Adrenal gland (tissue), 12 donors: Measurements from ENCODE around the gene TNRC6B. TPM values are rescaled to one million over a fixed set of nuclear protein-coding genes. Genes with fewer than 3 reads are reported as not detected.
"Not testable (repeated sequence)": the region's sequence is repeated elsewhere in the genome, so short reads cannot be mapped to it uniquely, and the experiment has no call there.

Source experiments
- DNase-seq, 7 donors: peaks; one replicate each; pipeline ENCODE4 v3.0.0-alpha.2; 2019 to 2020
- H3K27ac ChIP-seq, 5 donors: fragments of 200-600 bp; sonication (generic) in 4 of 5; 1 replicate in 3 of 5; 2 replicates in 2 of 5; pipeline versions ENCODE4 v1.5.1 to v1.8.0; 2016 to 2020; ENCODE audit warnings: mild to moderate bottlenecking in 1 of 5
- H3K27me3 ChIP-seq: fragments of 200-600 bp; 2 replicates; pipeline ENCODE4 v1.8.0; 2021
- H3K36me3 ChIP-seq, 2 donors: fragments of 200-600 bp; replicated peaks in 1 of 2; 1 replicate in 1 of 2; 2 replicates in 1 of 2; pipeline versions ENCODE4 v1.5.1 to v1.8.0; 2018 to 2022
- H3K4me1 ChIP-seq, 2 donors: fragments of 200-600 bp; replicated peaks in 1 of 2; 1 replicate in 1 of 2; 2 replicates in 1 of 2; pipeline versions ENCODE4 v1.5.1 to v1.8.0; 2018 to 2021
- H3K4me3 ChIP-seq, 4 donors: fragments of 200-600 bp; sonication (generic) in 3 of 4; one replicate each; pipeline ENCODE4 v1.5.1; 2016 to 2018
- H3K9me3 ChIP-seq, 3 donors: fragments of 200-600 bp; sonication (generic) in 1 of 3; replicated peaks in 1 of 3; 1 replicate in 2 of 3; 2 replicates in 1 of 3; pipeline versions ENCODE4 v1.5.1 to v1.8.0; 2016 to 2021
- CTCF ChIP-seq, 6 experiments: fragments of 450-650 bp in 4 of 6; fragments of 200-600 bp in 2 of 6; sonication (generic) in 1 of 6; IDR thresholded peaks; 1 replicate in 5 of 6; 2 replicates in 1 of 6; pipeline versions ENCODE4 v1.5.1 to v1.8.0; 2016 to 2021; ENCODE audit warnings: antibody characterized with exemption in 6 of 6, mild to moderate bottlenecking in 2 of 6, moderate library complexity in 1 of 6
- POLR2A ChIP-seq, 2 donors: fragments of 450-650 bp; IDR thresholded peaks; one replicate each; pipeline ENCODE4 v1.6.1; 2017; ENCODE audit warnings: antibody characterized with exemption in 2 of 2, mild to moderate bottlenecking in 2 of 2, moderate library complexity in 1 of 2
- WGBS, 4 donors: extraction: QIAGEN DNeasy Blood & Tissue Kit in 2 of 4; methylation state at CpG; one replicate each; pipeline versions ENCODE4 v1.1.5 to v1.1.7; 2013 to 2017; 5-methylcytosine and 5-hydroxymethylcytosine counted together
- intact Hi-C, 2 donors: fragments of 100-400 bp; cut with DNase I; formaldehyde crosslinking; loops; one replicate each; pipeline versions ENCODE4 v1.14.1 to v1.15.0; 2022 to 2023
- polyA plus RNA-seq, 3 donors: library from polyadenylated mRNA; stranded (reverse); fragments of 200-250 nt in 2 of 3; fragments of 350-450 nt in 1 of 3; fragmentation: Illumina TruSeq in 1 of 3; extraction: RNeasy Lipid Tissue Mini Kit (QIAGEN cat#74804) in 1 of 3; gene quantifications; one replicate each; pipeline ENCODE4 v1.2.3, GENCODE V29; 2013 to 2014
- total RNA-seq, 9 donors: library from RNA; depleted of rRNA in 4 of 9; stranded (reverse); fragments of >200 nt in 4 of 9; fragments of 120-200 nt in 1 of 9; fragmentation: NEBNext Ultra II Directional in 1 of 9; extraction: Animal tissue kit (Norgen Biotek cat#: 25700) in 1 of 9; gene quantifications; one replicate each; pipeline versions ENCODE4 v1.1.0 to v1.2.4, GENCODE V29; 2013 to 2023
- donor health status: healthy with polysubstance abuse.
- donor health status: Bipolar disorder and iron deficiency.
- donor health status: DM: yes; HTN: yes; CAD: no.
- donor health status: DM: no; HTN: no; CAD: no.
- donor health status: DM: no; HTN: no; CAD: no.
- donor health status: DM: yes; HTN: yes; CAD: no.

The TNRC6B gene
- total and polyA plus RNA-seq, 12 donors: 2.8 to 57.6 (median 32.8) TPM

GRCh38 chr22:40156001-40156516, 21.7 kb upstream of the TNRC6B start:
- no peaks in the 10 kb centered on the region for H3K9me3 ChIP-seq
- intact Hi-C loops: no loop called here
- 44 to 49% (median 46%) methylated on average over 7 of the region's 7 CpGs for WGBS, 4 donors
- H3K36me3 ChIP-seq: no peaks in the 10 kb centered on the region
- peak overlapping the region in 2 of 5 donors; percentile 31 to 49 for H3K27ac ChIP-seq
- no peak overlapping the region for H3K4me3 ChIP-seq
- peak in 4 of 6 experiments; percentile 29 to 41 (median 30) for TF ChIP-seq CTCF (IDR thresholded peaks at IDR 0.05)
- no peak for TF ChIP-seq POLR2A (IDR thresholded peaks at IDR 0.05)
- peaks cover 0 to 8% of the 10 kb centered on the region in 2 donors for H3K4me1 ChIP-seq
- peak in 4 of 7 donors; percentile 31 to 58 (median 42) for DNase-seq
- no peaks in the 10 kb centered on the region for H3K27me3 ChIP-seq

GRCh38 chr22:40156682-40157081, 21.0 kb upstream of the TNRC6B start:
- H3K4me3 ChIP-seq, H3K36me3 ChIP-seq, H3K27me3 ChIP-seq, DNase-seq, intact Hi-C loops, H3K9me3 ChIP-seq: not testable (repeated sequence)
- 88 to 92% (median 90%) methylated on average over 6 of the region's 6 CpGs for WGBS, 4 donors
- Histone ChIP-seq H3K4me1 (peaks cover 0 to 14% of the 10 kb centered on the region in 2 donors), H3K27ac (peak overlapping the region in 1 of 5 donors; percentile 49)

GRCh38 chr22:40157330-40157945, 20.3 kb upstream of the TNRC6B start:
- 56 to 70% (median 61%) methylated on average over 4 of the region's 4 CpGs for WGBS, 4 donors
- no peaks in the 10 kb centered on the region for H3K36me3 ChIP-seq
- no peak for DNase-seq
- intact Hi-C loops: no loop called here
- H3K4me1 ChIP-seq: peaks cover 0 to 14% of the 10 kb centered on the region in 2 donors
- H3K9me3 ChIP-seq: no peaks in the 10 kb centered on the region
- no peak overlapping the region for H3K27ac ChIP-seq
- H3K4me3 ChIP-seq: no peak overlapping the region
- TF ChIP-seq CTCF (IDR thresholded peaks at IDR 0.05) (no peak), POLR2A (IDR thresholded peaks at IDR 0.05) (no peak)
- no peaks in the 10 kb centered on the region for H3K27me3 ChIP-seq

GRCh38 chr22:40161194-40161593, 16.5 kb upstream of the TNRC6B start:
- Histone ChIP-seq H3K9me3 (no peaks in the 10 kb centered on the region), H3K27me3 (no peaks in the 10 kb centered on the region), H3K27ac (no peak overlapping the region), H3K36me3 (no peaks in the 10 kb centered on the region), H3K4me3 (no peak overlapping the region), H3K4me1 (peaks cover 0 to 9% of the 10 kb centered on the region in 2 donors)
- no peak for TF ChIP-seq CTCF (IDR thresholded peaks at IDR 0.05)
- no peak for TF ChIP-seq POLR2A (IDR thresholded peaks at IDR 0.05)
- DNase-seq: no peak
- 28 to 47% (median 38%) methylated on average over 1 of the region's 1 CpG for WGBS, 4 donors
- intact Hi-C loops: loop anchor here in 1 of 2 donors (10.0 kb wide), 1 partner anchor 106 kb away; no protein-coding TSS in a partner anchor

GRCh38 chr22:40165537-40165936, 12.2 kb upstream of the TNRC6B start:
- intact Hi-C loops: loop anchor here in 1 of 2 donors (10.0 kb wide), 1 partner anchor 111 kb away; no protein-coding TSS in a partner anchor
- DNase-seq, H3K9me3 ChIP-seq, H3K27me3 ChIP-seq, H3K4me3 ChIP-seq, H3K27ac ChIP-seq, H3K4me1 ChIP-seq, H3K36me3 ChIP-seq: not testable (repeated sequence)
- WGBS, 4 donors: 91 to 100% (median 96%) methylated on average over 2 of the region's 2 CpGs
